Activated CD4-positive, alpha-beta T cell treated with anti-CD3 and anti-CD28 coated beads, Interleukin-10, Interleukin-2, amounts not matched to agents 100 ng/mL and 50 ng/mL, durations not matched to agents 16 hours and 8 hours (primary cell): Measurements from ENCODE around the gene MMP8.
"Not testable (repeated sequence)": the region's sequence is repeated elsewhere in the genome, so short reads cannot be mapped to it uniquely, and the experiment has no call there.

ENCODE experiments used
- DNase-seq: peaks from one replicate; pipeline ENCODE4 v3.0.0-alpha.2; 2020

MMP8 gene, protein sequence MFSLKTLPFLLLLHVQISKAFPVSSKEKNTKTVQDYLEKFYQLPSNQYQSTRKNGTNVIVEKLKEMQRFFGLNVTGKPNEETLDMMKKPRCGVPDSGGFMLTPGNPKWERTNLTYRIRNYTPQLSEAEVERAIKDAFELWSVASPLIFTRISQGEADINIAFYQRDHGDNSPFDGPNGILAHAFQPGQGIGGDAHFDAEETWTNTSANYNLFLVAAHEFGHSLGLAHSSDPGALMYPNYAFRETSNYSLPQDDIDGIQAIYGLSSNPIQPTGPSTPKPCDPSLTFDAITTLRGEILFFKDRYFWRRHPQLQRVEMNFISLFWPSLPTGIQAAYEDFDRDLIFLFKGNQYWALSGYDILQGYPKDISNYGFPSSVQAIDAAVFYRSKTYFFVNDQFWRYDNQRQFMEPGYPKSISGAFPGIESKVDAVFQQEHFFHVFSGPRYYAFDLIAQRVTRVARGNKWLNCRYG

DNA sequence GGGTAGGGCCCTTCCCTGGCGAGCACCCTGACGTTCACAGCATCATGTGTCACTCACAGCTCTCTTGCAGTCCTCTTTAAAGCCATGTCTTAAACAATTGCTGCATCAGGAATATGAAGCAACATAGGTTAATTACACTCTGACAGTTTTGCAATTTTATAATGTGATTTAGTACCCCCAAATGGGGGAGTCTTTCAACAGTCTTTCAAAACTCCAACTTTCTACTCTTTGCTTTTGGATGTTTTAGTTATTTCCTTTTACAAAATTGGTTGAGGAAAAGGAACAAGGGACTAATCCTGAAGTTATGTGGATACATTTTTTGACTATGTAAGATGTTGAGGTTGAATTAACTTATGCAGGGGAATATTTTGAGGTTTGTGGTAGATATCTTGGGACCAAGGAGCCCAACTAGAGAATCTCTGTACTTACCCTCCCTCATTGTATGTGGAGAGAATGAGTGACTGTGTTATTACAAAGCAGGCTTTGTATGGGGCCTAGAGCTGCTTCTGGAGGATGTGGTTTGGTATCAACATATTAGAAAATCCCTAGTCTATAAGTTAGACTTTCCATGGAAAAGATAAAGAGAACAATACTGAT lies at the start of gene MMP8:
MMP8 (minus strand) TSS at position 51 of the 597 bp plus-strand sequence. CDS start 99 bp downstream, outside the sequence.
- no peak for DNase-seq

DNA sequence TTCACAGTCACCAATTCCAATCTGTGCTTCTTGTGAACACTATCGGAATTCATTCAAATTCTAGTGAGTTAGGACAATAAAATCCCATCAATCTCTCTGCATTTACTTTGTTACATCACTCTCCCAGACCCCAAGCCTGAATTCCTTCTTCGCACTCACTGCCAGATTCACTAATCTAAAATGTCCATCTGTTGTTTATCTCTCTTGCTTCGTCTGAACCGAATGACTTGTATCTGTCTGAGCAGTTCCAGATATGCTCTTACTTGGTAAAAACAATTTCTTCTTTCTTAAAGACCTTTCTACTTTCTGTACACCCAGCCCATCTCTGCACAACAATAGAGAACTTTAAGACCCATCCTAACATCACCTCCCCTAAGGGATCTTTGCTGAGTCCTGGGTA lies 48.6 kb upstream of the MMP8 start:
- no peak for DNase-seq

DNA sequence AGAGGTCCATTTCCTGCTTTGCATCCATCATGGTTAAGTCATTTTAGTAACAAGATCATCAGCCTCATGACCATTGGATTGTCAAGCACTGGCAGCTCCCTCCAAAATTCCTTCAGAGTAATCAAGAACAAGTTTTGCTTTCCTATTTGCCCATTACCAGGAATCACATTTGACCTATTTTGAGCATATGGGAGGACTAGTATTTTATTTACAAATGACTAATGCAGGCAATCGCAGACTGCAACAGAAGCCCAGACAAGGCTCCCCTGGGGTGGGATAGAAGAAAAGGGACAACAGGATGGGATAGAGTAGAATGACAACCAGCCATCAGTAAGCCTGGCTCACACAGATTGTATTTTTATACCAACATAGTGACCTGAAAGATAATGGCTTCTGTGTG lies 46.6 kb upstream of the MMP8 start:
- no peak for DNase-seq

DNA sequence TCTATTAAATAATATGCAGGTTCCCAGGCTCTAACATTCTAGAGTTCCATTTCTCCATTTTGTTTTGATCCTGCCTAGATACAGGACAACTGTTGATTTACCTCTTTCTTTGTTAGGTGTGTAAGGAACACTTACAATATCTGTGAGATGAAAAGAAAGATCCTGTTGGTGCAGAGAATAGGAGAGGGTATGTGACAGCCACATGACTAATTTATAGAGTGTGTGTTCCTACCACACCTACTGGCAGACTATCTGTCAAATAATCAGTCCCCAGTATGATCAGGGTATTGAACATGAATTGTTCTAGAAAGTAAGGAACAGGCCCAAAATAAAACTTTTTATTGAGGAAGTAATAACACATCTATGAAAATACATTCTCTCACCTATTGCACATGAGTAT lies 45.4 kb upstream of the MMP8 start:
- DNase-seq, result no peak

DNA sequence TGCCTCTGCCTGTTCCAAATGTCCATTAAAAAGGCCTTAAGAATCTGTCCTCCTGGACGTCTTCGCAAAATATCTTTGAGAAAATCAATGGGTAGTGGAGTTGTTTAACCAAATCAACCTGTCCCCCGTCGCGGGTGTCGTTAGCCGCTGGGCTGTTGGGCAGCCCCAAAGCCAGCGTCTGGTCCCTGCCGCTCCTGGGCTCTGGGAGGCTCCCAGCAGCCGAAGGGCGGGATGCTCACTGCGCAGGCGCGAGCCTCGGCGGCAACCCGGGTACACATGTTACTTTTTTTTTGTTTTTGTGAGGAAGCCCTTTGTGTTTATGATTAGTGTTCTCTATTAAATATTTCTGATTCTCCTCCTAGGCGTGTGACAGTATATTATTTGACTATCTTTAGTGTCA lies 43.0 kb upstream of the MMP8 start:
- no peak for DNase-seq

DNA sequence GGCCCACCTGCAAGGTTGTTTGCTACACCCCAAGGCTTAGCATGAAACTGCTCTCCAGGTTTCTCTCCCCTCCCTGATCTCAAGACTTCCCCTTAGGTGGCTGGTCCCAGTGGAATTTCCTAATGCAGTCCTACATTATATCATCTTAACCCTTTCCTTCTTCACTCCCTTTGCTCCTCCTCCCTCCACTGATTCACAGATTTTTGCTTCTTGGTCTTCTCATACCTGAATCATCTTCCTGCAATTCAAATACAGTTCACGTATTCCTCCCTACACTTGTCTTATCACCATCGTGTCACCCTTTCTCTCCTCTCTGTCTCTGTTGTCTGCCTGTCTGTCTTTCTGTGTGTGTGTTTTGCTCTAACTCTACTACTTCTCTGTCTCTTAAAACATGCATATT lies 38.7 kb upstream of the MMP8 start:
- no peak for DNase-seq

DNA sequence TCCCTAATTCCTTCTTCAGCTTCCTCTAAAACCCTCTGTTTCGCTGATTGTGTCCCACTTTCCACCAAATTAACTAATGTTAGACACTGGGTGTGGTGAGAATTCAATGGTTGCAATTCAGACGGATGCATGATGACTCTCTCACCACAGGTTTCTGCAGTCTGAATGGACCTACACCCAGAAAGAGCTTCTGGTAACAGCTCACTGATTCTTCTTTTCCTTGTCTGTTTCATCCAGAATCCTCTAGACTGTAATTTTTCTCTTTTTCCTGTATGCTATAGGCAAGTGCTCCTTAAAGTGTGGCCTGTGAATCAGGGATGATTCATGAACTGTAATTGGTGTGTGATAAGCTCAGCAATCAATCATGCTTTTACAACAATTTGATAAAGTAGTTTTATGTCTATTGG lies 37.6 kb upstream of the MMP8 start:
- no peak for DNase-seq

DNA sequence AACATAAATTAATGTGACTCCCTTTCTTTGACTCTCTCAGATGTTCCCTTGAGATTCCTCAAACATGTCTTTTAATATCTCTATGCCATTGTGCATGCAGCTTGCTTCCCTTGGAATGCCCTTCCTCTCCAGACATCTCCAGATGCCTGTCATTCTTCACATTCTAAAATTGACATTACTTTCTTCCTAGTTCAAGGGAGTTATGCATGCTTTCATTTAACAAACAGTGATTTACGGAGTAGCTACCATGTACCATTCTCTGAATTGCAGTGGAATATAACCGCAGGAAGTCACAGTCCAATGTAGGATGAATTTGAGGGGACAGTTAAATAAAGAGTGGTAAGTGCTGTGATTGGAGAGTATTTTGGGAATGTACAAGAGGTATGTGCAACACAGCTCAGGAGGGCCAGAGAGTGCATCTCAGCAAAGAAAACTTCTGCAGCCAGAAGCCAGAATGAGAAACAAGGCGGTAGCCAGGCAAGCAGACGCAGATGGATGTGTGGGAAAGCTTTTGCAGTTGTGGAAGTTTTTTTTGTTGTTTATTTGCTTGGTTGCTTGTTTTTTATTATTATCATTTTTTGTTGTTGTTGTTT lies 37.0 kb upstream of the MMP8 start:
- DNase-seq, result no peak

DNA sequence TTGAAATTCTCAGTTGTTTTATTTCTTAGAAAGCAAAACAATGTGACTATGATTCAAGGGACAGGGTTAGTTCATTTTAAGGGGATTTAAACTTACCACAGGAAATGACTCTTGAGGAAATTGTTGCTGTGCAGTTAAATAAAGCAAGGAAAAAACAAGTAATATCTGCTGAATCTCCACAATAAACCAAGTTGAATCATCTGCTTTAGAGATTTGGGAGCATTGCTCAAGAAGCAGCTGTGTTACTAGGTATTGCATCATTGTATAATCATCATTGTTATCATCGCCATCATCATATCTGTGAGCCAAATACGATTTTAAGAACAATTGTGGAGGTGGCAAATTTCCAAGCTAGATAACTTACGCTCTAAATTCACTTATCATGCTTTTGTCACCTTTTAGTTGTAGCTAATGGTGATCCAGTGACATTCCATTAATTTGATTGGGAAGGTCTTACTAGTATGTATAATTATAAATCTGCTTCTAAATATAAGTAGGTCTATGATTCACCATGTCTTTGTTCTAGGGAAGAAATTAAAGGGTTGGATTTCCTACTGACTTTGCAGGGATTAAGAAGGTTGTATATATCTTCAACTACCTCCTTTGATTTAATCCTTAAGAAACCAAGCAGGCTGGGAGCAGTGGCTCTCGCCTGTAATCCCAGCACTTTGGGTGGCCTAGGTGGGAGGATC lies 35.7 kb upstream of the MMP8 start:
- DNase-seq, result peak; percentile 20

DNA sequence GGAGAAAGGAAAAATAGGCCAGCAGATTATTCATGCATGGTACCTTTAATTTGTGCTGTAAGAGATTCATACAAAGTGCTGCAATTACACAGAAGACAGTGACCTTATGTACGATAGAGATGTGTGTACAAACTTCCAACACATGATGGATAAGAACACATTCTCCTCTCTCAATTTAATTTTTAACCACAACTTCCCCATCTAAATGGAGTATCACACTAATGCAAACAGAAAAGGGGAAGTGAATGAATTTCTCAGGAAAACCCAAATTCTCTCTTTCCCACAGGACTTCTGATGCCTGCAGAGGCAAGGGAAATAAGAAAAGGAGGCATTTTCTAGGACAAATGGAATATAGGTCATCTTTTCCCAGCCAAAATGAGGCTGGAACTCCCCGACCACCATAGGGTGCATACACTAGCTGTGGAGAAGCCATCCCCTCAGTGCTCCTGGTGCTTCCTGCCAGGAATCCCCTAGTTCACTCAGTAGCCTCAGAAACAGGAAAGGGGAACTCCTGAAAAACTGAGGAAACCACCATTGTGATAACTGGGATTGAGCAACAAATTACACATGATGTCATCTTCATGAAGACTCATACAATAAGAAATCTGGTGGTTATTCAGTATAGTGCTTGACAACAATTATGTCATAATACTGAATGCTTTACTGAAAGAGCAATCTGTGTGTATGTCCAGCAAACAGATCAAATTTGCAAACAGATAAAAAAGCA lies 33.2 kb upstream of the MMP8 start:
- no peak for DNase-seq

DNA sequence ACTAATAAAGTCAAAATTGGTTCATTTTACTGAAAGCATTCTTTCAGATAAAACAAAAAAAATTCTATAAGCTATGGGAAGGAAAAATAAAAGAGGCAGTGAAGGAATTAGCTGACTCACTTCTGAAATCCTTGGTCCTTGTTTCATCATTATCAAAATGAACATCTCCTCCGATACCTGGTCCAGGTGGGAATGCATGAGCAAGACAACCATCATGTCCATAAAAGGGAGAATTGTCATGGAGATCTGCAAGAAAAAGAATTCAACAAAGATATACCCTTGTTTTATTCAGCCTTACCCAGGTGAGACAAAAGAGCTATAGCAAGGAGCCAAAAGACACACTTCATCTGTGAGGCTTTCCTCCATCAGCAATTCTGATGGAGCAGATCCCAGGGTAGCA lies 28.5 kb upstream of the MMP8 start:
- no peak for DNase-seq

DNA sequence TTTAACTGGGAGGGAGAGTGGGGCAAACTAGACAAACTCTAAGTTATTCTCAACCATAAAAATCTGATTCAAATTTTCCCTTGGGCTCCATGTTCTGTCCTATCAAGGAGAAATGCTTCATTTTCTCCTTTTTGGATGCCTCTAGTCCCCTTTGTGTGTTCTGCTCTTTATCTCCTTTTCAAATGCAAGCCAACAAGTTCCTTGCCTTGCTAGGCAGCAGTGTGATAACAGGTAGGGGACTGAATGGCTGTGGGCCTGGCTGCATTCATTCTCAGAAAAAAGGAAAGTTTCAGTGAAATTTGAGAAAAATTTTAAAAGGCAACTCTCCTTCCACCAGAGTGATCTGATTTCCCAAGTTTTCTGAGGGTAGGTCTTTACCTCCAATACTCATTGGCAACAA lies 26.9 kb upstream of the MMP8 start:
- no peak for DNase-seq

DNA sequence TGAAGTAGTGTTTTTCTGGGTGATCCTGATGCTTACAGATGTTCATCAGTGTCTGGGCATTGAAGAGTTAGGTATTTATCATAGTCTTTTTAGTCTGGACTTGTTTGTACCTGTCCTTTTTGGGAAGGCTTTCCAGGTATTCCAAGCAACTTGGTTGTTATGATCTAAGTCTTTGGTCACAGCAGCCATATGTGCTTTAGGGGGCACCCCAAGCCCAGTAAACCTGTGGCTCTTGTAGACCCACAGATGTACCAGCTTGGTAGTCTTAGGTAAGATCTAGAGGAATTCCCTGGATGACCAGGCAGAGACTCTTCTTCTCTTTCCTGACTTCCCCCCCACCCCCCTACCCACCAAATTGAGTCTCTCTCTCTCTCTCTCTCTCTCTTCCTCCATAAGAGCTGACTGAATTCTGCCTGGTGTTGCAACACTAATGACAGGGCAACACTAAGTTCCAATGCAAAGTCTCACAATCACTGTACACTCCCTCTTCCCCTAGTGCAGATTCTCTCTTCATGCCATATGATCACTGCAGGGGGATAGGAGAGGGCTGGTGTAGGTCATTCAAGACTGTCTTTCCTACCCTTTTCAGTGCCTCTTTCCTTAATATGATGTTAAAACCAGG lies 24.5 kb upstream of the MMP8 start:
- no peak for DNase-seq

DNA sequence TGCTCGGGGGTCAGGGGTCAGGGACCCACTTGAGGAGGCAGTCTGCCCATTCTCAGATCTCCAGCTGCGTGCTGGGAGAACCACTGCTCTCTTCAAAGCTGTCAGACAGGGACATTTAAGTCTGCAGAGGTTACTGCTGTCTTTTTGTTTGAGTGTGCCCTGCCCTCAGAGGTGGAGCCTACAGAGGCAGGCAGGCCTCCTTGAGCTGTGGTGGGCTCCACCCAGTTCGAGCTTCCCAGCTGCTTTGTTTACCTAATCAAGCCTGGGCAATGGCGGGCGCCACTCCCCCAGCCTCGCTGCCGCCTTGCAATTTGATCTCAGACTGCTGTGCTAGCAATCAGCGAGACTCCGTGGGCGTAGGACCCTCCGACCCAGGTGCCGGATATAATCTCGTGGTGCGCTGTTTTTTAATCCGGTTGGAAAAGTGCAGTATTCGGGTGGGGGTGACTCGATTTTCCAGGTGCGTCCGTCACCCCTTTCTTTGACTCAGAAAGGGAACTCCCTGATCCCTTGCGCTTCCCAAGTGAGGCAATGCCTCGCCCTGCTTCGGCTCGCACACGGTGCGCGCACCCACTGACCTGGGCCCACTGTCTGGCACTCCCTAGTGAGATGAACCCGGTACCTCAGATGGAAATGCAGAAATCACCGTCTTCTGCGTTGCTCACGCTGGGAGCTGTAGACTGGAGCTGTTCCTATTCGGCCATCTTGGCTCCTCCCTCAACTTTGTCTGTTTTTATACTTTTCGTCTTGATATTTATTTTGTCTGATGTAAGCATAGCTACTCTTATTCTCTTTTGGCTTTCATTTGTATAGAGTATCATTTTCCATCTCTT lies 22.2 kb upstream of the MMP8 start:
- DNase-seq, result not testable (repeated sequence)

DNA sequence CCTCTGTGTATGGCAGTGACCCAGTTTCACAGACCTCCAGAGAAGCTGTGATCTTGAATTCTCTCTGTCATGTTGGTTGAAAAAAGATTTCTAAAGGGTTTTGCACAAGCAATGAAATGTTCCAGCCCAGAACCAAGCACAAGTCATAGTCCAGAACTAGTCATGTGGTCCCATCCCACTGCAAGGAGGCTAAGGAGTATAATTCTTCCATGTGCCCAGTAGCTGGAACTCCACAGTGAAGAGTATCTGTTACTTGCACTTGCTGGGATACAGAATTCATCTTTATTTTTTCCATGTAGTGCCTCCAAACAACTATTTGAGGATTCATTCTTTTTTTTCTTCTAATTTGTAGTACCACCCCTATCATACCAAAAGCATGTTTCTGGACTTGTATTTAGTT lies 9.9 kb upstream of the MMP8 start:
- no peak for DNase-seq

DNA sequence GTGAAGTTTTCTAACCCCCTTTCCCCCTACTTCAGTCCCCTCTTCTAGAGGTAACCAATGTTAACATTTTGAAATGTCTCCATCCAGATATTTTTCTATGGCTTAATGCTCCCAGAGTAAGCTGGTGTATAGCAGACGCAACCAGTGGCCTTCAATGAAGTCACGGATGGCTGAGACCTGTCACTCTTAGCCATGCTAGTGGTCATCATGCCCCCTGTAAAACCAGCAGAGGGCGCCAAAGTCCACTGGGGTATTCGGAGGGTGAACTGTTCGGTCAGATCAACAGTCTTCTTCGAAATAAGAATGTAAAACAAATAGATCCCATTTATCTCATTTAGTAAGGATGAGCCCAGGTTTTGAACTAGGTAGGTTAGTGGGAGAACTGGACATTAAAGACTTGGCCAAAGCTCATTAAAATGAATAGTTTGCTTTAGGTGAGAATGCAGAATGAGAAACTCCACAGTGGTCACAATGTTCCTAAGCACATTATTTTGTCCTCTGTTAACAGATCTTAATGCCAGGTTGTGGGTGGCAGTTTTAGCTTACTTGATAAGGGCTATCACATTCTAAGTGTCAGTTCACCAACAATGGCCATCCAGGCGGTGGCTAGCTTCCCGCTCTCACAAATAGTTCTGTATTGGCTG lies 8.6 kb upstream of the MMP8 start:
- peak; percentile 75 for DNase-seq

DNA sequence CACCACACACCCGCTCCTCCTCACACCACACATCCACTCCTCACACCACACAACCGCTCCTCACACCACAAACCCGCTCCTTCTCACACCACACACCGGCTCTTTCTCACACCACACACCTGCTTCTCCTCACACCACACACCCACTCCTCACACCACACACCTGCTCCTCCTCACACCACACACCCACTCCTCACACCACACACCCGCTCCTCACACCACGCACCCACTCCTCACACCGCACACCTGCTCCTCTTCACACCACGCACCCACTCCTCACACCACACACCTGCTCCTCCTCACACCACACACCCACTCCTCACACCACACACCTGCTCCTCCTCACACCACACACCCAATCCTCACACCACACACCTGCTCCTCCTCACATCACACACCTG lies 6.2 kb upstream of the MMP8 start:
- DNase-seq, result not testable (repeated sequence)

DNA sequence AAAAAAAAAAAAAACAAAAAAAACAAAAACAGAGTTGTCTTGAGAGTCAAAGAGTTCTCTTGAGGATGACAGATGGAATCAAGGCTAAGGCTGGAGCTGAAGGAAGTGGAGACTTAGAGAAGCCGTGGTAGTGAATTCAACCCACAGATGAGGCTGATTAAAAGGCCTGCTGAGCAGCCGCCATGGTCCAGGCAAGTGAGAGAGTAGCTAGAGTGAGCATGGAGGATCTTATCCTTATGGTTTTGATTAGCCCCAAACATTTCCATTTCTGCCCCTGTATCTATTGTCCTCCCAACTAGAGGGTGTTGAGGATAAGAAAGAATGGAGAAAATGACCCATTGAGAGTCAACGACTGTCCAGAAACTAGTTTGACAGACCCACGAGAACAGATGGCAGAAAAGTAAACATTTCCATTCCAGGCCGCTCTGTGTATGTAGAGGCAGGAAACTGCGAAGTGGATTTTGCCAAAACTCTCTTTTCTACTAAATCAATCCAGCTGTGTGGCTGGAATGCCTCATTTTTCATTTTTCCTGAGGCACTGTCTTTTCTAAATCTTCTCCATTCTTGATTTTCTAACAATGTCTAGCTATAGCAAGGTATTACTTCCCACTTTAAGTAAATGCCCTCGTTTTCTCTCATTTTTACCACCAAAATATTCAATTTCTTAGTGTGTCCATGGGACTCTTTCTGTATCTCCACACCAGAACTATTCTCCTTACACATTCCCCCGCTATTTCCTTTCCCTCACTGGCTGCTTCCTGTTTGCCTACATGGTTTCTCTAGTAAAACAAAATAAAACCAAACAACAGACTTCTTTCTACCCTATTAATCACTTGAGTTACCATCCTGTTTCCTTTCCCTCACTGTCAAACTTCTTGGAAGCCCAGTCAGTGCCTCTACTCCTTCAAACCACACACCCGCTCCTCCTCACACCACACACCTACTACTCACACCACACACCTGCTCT lies 5.4 kb upstream of the MMP8 start:
- no peak for DNase-seq

DNA sequence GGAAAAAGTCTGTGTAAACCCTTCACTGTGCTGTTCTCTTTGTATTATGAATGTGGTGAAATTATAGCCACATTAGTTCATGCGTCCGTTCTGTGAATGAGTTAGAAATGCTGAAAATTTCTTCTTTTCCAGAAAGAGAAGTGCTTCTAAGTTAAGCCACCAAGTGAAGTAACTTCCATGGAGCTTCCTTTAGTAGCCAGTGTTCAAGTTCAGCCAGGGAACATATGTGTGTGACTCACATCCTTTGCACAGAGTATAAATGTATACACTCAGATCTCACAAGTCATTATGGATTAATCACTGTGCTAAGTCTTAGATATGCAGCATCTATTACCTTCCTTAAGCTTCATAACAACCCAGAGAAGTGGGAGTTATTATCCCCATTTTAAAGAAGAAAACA lies 3.1 kb upstream of the MMP8 start:
- no peak for DNase-seq

DNA sequence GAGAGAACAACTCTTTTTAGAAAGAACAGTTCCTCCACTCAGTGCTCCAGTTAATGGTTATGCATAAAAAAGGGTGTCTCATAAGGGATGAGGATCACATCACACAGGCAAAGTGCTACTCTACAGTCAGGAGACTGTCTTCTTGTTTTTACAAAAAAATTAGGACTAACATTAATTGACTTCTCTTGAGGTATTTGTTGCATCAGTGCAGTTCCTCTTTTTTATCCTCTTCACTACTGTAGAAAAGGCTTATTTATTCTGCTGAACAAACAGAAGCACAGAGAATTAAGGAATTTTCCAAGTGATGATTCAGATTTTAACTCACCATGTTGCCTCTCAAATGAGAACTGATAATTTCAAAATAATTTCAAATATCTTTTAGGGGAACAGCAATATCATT lies 1.9 kb downstream of the MMP8 start:
- no peak for DNase-seq
